Head of caudate nucleus (tissue), 42 donors: ENCODE results near the gene EPO.

ENCODE experiments used
- DNase-seq, 42 donors: peaks; one replicate each; pipeline versions ENCODE4 v3.0.0 to v3.0.0-alpha.2; 2020 to 2021; ENCODE audit warnings: mixed read lengths in 7 of 42
- intact Hi-C: fragments of 100-400 bp; cut with DNase I; formaldehyde crosslinking; loops from one replicate; pipeline ENCODE4 v1.15.0; 2022

The EPO gene

DNA sequence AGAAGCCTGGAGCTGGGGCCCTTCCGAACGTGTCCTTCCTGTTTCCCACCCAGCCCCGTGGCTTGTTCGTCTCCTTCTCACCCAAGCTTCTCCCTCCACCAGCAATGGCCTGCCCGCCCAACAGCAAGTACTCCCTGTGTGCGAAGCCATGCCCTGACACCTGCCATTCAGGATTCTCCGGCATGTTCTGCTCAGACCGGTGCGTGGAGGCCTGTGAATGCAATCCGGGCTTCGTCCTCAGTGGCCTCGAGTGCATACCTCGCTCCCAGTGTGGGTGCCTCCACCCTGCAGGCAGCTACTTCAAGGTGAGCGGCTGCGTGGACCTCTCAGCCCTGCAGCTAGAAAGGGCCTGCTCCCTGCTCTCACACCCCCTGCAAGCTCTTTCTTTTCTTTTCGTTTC, 45.0 kb downstream of the EPO start:
- intact Hi-C loops: no loop called here
- DNase-seq: no peak

DNA sequence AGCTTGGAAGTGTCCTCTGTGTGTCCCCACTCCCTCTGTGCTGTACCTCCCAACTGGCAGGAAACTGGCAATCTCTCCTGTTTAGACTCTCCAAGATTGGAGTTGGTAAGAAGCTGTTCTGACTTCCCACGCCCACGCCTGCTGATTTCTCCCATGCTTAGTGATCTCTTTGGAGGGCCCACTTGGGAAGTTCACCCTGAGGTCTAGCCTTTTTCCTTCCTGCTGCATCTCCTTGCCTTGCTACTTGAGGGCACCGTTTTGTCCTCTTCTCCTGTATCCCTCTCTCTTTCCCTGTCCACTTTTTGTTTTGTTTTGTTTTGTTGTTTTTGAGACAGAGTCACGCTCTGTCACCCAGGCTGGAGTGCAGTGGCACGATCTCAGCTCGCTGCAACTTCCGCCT, 48.5 kb downstream of the EPO start:
- intact Hi-C loops: no loop called here
- DNase-seq: no peak
